ENCODE data around the gene MAGEA12.
"Not testable (repeated sequence)": the region's sequence is repeated elsewhere in the genome, so short reads cannot be mapped to it uniquely, and the experiment has no call there.

Gene MAGEA12, protein sequence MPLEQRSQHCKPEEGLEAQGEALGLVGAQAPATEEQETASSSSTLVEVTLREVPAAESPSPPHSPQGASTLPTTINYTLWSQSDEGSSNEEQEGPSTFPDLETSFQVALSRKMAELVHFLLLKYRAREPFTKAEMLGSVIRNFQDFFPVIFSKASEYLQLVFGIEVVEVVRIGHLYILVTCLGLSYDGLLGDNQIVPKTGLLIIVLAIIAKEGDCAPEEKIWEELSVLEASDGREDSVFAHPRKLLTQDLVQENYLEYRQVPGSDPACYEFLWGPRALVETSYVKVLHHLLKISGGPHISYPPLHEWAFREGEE

DNA sequence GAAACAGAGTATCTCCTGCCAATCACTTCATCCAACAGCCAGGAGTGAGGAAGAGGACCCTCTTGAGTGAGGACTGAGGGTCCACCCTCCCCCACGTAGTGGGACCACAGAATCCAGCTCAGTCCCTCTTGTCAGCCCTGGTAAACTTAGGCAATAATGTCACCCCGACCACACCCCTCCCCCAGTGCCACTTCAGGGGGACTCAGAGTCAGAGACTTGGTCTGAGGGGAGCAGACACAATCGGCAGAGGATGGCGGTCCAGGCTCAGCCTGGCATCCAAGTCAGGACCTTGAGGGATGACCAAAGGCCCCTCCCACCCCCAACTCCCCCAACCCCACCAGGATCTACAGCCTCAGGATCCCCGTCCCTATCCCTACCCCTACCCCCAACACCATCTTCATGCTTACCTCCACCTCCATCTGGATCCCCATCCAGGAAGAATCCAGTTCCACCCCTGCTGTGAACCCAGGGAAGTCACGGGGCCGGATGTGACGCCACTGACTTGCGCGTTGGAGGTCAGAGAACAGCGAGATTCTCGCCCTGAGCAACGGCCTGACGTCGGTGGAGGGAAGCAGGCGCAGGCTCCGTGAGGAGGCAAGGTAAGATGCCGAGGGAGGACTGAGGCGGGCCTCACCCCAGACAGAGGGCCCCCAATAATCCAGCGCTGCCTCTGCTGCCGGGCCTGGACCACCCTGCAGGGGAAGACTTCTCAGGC is at the start of gene MAGEA12, which contains the start of gene CSAG1:
Gene MAGEA12, plus strand, starts transcription at position 497 of the 715 bp plus-strand sequence. CDS start 2,405 bp downstream, outside the sequence.
Gene CSAG1, minus strand, starts transcription at position 461 of the 715 bp plus-strand sequence. CDS start 1,261 bp downstream, outside the sequence.
- DNase-seq (ENCODE audit: low read depth): no peak

DNA sequence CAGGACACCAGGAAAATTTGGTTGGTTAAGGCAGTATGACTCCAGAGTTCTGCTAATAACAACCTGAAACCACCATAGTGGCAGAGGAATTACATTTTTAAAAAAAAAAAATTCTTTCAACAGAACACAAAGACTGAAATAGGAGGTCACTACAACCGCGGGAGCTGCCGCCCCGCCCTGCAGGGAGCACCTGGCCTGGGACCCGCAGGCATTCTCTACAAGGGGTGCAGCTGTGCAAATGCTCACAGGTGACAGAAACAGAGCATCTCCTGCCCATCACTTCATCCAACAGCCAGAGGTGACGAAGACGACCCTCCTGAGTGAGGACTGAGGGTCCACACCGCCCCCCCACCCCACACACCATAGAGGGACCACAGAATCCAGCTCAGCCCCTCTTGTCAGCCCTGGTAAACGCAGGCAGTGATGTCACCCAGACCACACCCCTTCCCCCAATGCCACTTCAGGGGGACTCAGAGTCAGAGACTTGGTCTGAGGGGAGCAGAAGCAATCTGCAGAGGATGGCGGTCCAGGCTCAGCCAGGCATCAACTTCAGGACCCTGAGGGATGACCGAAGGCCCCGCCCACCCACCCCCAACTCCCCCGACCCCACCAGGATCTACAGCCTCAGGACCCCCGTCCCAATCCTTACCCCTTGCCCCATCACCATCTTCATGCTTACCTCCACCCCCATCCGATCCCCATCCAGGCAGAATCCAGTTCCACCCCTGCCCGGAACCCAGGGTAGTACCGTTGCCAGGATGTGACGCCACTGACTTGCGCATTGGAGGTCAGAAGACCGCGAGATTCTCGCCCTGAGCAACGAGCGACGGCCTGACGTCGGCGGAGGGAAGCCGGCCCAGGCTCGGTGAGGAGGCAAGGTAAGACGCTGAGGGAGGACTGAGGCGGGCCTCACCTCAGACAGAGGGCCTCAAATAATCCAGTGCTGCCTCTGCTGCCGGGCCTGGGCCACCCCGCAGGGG is 35.3 kb upstream of the MAGEA12 start, which contains the start of gene MAGEA3:
Gene MAGEA3, plus strand, starts transcription at position 843 of the 980 bp plus-strand sequence. CDS start 2,039 bp downstream, outside the sequence.
- DNase-seq (ENCODE audit: low read depth): not testable (repeated sequence)

DNA sequence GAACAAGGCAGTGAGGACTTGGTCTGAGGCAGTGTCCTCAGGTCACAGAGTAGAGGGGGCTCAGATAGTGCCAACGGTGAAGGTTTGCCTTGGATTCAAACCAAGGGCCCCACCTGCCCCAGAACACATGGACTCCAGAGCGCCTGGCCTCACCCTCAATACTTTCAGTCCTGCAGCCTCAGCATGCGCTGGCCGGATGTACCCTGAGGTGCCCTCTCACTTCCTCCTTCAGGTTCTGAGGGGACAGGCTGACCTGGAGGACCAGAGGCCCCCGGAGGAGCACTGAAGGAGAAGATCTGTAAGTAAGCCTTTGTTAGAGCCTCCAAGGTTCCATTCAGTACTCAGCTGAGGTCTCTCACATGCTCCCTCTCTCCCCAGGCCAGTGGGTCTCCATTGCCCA is 33.2 kb upstream of the MAGEA12 start:
- DNase-seq (ENCODE audit: low read depth): not testable (repeated sequence)

DNA sequence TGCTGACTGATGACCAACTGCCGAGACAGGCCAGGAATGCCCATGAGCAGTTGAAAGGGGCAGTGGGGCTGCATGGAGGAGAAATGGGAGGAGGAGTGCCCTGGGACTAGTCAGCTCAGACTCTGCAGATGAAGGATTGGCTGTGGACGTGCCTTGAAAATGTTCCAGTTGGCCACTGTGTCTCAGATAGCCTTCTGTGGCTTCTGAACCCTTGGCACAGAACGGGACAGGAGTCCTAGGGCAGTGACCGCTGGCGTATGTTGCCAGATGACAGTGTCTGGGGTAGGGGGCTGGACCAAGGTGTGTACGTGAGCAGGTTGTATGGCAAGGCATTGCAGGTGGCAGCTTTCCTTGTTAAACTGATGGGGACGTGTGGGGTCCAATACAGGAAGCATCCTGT is 27.1 kb upstream of the MAGEA12 start:
- DNase-seq (ENCODE audit: low read depth): not testable (repeated sequence)

DNA sequence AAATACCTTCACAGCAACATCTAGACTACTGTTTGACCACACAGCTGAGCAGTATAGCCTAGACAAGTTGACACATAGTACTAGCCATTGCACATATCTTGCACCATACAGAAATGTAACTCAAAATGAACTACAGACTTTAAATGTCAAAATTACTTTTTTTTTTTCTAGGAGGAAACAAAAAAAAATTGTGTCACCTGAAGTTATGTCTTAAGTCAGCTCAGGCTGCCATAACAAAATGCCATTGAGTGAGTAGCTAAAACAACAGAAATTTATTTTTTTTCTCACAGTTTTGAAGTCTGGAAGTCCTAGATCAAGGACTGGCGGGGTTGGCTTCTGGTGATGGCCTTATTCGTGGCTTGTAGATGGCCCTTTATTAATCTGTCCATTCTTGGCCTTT is 24.4 kb upstream of the MAGEA12 start, which contains the start of gene CSAG2:
Gene CSAG2, minus strand, starts transcription at position 101 of the 400 bp plus-strand sequence. CDS start 161 bp downstream, outside the sequence.
- DNase-seq (ENCODE audit: low read depth): not testable (repeated sequence)

DNA sequence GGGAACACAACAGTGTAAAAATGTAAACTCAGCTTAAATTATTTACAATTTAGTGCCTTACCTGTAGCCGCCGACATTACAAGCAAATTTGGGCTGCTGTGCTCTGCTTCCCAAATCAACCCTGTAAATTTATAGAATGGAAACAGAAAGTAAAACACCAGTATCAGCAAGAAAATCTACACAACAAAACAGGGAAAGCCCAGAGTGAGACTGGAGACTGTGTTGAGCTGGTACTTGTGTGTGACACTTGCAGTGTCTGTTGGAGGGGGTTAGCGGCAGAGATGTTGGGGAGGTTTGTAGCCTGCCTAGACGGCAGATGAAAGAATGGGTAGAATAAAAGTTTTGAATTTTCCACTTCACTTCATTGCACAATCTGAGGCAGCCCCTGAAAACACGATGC is 20.4 kb upstream of the MAGEA12 start:
- not testable (repeated sequence) for DNase-seq (ENCODE audit: low read depth)

DNA sequence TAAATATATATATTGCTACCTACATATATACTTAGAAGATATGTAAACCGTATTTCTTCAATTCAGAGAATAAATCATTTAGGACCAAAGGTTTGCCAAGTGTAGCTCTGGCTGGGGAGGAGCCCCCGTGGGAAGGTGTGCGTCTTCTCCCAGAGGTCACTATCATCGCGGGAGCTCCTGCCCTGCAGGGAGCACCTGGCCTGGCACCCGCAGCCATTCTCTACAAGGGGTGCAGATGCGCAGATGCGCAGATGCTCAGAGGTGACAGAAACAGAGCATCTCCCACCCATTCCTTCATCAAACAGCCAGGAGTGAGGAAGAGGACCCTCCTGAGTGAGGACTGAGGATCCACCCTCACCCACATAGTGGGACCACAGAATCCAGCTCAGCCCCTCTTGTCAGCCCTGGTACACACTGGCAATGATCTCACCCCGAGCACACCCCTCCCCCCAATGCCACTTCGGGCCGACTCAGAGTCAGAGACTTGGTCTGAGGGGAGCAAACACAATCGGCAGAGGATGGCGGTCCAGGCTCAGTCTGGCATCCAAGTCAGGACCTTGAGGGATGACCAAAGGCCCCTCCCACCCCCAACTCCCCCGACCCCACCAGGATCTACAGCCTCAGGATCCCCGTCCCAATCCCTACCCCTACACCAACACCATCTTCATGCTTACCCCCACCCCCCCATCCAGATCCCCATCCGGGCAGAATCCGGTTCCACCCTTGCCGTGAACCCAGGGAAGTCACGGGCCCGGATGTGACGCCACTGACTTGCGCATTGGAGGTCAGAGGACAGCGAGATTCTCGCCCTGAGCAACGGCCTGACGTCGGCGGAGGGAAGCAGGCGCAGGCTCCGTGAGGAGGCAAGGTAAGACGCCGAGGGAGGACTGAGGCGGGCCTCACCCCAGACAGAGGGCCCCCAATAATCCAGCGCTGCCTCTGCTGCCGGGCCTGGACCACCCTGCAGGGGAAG is 19.5 kb upstream of the MAGEA12 start, which contains the start of gene MAGEA2B:
Gene MAGEA2B, plus strand, starts transcription at position 814 of the 973 bp plus-strand sequence. CDS start 2,479 bp downstream, outside the sequence.
- DNase-seq (ENCODE audit: low read depth): not testable (repeated sequence)

DNA sequence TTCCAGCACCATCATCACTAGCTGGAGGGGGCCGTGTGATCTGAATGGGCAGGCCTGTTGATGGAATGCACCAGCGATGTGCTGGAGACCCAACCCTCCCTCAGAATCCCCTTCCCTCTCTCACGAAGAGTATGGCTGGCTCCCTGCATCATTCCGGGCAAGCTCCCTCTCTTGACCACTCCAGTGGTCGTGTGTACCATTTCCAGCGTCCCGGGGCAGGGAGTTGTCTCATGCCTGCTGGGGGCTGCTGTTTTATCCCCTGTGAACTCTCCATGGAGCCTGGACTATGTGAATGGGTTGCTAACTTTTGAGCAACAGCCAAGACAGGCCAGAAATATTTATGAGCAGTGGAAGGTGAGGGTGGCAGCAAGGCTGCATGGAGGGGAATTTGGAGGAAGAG is 8.1 kb upstream of the MAGEA12 start:
- no peak for DNase-seq (ENCODE audit: low read depth)

DNA sequence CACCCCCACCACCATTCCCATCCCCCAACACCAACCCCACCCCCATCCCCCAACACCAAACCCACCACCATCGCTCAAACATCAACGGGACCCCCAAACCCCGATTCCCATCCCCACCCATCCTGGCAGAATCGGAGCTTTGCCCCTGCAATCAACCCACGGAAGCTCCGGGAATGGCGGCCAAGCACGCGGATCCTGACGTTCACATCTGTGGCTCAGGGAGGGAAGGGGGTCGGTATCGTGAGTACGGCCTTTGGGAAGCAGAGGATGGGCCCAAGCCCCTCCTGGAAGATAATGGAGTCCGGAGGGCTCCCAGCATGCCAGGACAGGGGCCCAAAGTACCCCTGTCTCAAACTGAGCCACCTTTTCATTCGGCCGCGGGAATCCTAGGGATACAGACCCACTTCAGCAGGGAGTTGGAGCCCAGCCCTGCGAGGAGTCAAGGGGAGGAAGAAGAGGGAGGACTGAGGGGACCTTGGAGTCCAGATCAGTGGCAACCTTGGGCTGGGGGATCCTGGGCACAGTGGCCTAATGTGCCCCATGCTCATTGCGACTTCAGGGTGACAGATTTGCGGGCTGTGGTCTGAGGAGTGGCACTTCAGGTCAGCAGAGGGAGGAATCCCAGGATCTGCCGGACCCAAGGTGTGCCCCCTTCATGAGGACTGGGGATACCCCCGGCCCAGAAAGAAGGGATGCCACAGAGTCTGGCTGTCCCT is 744 bp downstream of the MAGEA12 start:
- not testable (repeated sequence) for DNase-seq (ENCODE audit: low read depth)

DNA sequence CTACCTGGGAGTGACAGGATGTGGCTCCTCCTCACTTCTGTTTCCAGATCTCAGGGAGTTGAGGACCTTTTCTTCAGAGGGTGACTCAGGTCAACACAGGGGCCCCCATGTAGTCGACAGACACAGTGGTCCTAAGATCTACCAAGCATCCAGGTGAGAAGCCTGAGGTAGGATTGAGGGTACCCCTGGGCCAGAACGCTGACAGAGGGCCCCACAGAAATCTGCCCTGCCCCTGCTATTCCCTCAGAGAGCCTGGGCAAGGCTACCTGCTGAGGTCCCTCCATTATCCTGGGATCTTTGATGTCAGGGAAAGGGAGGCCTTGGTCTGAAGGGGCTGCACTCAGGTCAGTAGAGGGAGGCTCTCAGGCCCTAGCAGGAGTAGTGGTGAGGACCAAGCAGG is 1.5 kb downstream of the MAGEA12 start:
- no peak for DNase-seq (ENCODE audit: low read depth)

DNA sequence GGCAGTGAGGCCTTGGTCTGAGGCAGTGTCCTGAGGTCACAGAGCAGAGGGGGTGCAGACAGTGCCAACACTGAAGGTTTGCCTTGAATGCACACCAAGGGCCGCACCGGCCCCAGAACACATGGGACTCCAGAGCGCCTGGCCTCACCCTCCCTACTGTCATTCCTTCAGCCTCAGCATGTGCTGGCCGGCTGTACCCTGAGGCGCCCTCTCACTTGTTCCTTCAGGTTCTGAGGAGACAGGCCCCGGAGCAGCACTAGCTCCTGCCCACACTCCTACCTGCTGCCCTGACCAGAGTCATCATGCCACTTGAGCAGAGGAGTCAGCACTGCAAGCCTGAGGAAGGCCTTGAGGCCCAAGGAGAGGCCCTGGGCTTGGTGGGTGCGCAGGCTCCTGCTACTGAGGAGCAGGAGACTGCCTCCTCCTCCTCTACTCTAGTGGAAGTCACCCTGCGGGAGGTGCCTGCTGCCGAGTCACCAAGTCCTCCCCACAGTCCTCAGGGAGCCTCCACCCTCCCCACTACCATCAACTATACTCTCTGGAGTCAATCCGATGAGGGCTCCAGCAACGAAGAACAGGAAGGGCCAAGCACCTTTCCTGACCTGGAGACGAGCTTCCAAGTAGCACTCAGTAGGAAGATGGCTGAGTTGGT is 2.4 kb downstream of the MAGEA12 start:
- no peak for DNase-seq (ENCODE audit: low read depth)

DNA sequence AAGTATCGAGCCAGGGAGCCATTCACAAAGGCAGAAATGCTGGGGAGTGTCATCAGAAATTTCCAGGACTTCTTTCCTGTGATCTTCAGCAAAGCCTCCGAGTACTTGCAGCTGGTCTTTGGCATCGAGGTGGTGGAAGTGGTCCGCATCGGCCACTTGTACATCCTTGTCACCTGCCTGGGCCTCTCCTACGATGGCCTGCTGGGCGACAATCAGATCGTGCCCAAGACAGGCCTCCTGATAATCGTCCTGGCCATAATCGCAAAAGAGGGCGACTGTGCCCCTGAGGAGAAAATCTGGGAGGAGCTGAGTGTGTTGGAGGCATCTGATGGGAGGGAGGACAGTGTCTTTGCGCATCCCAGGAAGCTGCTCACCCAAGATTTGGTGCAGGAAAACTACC is 3.0 kb downstream of the MAGEA12 start:
- not testable (repeated sequence) for DNase-seq (ENCODE audit: low read depth)

DNA sequence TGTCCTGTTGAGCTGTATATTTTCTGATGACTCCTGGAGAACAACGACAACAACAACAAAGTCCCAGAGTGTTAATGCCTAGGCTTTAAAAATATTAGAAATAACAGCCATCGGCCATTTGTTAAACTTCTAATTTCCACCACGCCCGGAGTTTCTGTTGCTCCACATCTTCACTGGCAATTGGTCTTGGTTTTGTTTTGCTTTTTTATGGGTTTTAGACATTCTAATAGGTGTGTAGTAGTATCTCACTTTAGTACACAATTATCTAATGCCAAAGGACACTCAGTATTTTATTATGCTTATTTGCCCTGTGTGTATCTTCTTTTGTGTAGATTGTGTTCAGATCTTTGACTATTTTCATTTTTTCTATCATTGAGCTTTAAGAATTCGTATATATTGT is 5.0 kb downstream of the MAGEA12 start:
- DNase-seq (ENCODE audit: low read depth): no peak

DNA sequence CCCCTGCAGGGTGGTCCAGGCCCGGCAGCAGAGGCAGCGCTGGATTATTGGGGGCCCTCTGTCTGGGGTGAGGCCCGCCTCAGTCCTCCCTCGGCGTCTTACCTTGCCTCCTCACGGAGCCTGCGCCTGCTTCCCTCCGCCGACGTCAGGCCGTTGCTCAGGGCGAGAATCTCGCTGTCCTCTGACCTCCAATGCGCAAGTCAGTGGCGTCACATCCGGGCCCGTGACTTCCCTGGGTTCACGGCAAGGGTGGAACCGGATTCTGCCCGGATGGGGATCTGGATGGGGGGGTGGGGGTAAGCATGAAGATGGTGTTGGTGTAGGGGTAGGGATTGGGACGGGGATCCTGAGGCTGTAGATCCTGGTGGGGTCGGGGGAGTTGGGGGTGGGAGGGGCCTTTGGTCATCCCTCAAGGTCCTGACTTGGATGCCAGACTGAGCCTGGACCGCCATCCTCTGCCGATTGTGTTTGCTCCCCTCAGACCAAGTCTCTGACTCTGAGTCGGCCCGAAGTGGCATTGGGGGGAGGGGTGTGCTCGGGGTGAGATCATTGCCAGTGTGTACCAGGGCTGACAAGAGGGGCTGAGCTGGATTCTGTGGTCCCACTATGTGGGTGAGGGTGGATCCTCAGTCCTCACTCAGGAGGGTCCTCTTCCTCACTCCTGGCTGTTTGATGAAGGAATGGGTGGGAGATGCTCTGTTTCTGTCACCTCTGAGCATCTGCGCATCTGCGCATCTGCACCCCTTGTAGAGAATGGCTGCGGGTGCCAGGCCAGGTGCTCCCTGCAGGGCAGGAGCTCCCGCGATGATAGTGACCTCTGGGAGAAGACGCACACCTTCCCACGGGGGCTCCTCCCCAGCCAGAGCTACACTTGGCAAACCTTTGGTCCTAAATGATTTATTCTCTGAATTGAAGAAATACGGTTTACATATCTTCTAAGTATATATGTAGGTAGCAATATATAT is 20.4 kb downstream of the MAGEA12 start, which contains the start of gene MAGEA2:
Gene MAGEA2, minus strand, starts transcription at position 157 of the 965 bp plus-strand sequence. CDS start 2,479 bp downstream, outside the sequence.
- not testable (repeated sequence) for DNase-seq (ENCODE audit: low read depth)

DNA sequence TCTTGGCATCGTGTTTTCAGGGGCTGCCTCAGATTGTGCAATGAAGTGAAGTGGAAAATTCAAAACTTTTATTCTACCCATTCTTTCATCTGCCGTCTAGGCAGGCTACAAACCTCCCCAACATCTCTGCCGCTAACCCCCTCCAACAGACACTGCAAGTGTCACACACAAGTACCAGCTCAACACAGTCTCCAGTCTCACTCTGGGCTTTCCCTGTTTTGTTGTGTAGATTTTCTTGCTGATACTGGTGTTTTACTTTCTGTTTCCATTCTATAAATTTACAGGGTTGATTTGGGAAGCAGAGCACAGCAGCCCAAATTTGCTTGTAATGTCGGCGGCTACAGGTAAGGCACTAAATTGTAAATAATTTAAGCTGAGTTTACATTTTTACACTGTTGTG is 21.3 kb downstream of the MAGEA12 start:
- DNase-seq (ENCODE audit: low read depth): not testable (repeated sequence)

DNA sequence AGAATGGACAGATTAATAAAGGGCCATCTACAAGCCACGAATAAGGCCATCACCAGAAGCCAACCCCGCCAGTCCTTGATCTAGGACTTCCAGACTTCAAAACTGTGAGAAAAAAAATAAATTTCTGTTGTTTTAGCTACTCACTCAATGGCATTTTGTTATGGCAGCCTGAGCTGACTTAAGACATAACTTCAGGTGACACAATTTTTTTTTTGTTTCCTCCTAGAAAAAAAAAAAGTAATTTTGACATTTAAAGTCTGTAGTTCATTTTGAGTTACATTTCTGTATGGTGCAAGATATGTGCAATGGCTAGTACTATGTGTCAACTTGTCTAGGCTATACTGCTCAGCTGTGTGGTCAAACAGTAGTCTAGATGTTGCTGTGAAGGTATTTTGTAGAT is 25.4 kb downstream of the MAGEA12 start, which contains the start of gene CSAG3:
Gene CSAG3, plus strand, starts transcription at position 301 of the 400 bp plus-strand sequence.
- DNase-seq (ENCODE audit: low read depth): not testable (repeated sequence)

DNA sequence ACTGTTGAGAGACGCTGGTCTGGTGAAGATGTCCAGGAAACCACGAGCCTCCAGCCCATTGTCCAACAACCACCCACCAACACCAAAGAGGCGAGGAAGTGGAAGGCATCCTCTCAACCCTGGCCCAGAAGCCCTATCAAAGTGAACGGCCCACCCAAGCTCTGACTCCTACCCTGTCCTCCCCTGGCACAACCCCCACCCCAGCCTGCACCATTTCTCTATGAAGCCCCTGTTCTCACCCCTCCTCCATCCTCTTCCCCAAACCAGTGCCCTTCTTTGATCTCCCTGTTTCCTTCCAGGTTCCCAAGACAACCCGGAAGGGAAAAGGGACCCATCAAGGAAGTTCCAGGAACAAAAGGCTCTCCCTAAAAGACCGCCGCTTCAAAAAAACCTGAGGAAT is 26.0 kb downstream of the MAGEA12 start:
- not testable (repeated sequence) for DNase-seq (ENCODE audit: low read depth)

DNA sequence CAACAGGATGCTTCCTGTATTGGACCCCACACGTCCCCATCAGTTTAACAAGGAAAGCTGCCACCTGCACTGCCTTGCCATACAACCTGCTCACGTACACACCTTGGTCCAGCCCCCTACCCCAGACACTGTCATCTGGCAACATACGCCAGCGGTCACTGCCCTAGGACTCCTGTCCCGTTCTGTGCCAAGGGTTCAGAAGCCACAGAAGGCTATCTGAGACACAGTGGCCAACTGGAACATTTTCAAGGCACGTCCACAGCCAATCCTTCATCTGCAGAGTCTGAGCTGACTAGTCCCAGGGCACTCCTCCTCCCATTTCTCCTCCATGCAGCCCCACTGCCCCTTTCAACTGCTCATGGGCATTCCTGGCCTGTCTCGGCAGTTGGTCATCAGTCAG is 28.0 kb downstream of the MAGEA12 start:
- DNase-seq (ENCODE audit: low read depth): not testable (repeated sequence)
